ENCODE data around the gene PSG2.
"Not testable (repeated sequence)": the region's sequence is repeated elsewhere in the genome, so short reads cannot be mapped to it uniquely, and the experiment has no call there.

The PSG2 gene

GRCh38 chr19:43062418-43062817 lies 20.1 kb downstream of the PSG2 start:
- not testable (repeated sequence) for DNase-seq

- not testable (repeated sequence) for DNase-seq
These were observed 21.2 kb downstream of the PSG2 start for GRCh38 chr19:43061326-43061725.

DNA sequence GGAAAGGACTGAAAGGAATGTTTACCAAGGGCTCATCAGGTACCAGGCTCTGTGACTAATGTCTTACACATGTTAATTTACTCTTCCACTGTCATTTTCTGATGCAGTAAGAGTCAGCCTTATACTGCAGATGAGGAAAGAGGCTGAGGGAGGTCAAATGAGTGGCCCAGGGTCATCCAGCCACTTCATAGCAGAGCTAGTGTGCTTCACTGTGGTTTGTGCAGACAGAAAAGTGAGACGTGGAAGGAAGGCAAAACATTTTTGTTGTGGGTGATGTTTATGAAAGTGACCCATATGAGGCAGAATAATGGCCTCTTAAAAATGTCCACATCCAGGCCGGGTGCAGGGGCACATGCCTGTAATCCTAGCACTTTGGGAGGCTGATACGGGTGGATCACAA lies 22.2 kb downstream of the PSG2 start:
- DNase-seq = not testable (repeated sequence)

- DNase-seq = not testable (repeated sequence)
These were observed 23.0 kb downstream of the PSG2 start for GRCh38 chr19:43059482-43059881.

DNA sequence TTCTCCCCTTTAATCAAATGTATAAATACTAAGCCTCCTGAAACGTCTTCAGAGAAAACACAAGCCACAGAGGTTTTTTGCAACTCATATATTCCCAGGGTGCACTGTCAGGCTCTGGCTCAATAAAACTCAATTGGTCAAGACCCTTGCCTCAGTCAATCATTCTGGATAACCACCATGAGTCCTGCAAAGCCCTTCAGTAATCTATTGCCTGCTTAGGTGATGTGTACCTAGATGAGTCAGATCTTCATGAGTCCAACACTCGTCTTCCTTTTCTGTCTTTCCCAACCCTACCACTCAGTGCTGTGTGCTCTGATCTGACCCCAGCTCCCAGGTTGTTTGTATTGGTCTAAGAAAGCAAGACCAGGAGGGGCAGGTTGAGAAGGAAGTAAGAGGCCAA lies 24.1 kb downstream of the PSG2 start:
- not testable (repeated sequence) for DNase-seq

GRCh38 chr19:43047966-43048365 lies 34.5 kb downstream of the PSG2 start:
- DNase-seq = not testable (repeated sequence)

GRCh38 chr19:43046578-43046977 lies 35.9 kb downstream of the PSG2 start:
- DNase-seq = not testable (repeated sequence)

- not testable (repeated sequence) for DNase-seq
These were observed 38.9 kb downstream of the PSG2 start for GRCh38 chr19:43043492-43044180.

- not testable (repeated sequence) for DNase-seq
These were observed 50.9 kb downstream of the PSG2 start for GRCh38 chr19:43031645-43032044.

DNA sequence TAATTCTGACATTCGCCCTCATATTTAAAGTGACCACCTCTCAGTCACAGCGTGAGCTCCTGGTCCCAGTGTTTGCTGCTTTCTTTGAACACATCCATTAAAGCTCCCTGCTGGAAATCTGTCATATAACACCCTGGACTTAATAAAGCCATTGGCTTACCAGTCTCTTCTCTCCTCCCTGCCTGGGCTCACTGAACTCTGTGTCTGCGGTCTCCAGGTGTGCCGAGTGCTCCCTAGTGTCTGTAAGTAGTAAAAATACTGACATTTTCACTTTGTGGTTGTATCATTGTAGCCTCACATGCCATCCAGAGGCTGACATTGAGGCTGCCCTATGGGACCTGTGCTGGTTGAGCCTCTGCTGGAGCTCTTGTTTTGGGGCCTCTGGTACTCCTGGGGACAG lies 53.6 kb downstream of the PSG2 start:
- no peak for DNase-seq

DNA sequence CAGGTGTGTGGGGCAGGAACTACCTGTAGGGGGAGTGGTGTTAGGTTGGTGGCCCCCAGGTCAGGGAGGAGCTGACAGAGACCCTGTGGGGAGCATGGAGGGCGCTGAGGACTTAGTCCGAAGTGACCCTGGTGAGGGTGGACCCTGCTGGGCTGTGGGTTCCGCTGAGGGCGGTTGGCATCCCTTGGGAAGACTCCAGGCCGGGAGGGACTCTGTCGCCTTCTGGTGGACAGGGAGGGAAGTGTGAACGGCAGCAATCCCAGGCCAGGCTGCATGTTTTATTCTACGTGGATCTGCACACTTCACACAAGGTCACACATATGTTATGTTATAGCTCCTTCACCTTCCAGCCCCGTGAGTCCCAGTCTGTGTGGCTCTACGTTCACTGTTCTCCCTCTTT lies 54.5 kb downstream of the PSG2 start:
- DNase-seq = not testable (repeated sequence)

DNA sequence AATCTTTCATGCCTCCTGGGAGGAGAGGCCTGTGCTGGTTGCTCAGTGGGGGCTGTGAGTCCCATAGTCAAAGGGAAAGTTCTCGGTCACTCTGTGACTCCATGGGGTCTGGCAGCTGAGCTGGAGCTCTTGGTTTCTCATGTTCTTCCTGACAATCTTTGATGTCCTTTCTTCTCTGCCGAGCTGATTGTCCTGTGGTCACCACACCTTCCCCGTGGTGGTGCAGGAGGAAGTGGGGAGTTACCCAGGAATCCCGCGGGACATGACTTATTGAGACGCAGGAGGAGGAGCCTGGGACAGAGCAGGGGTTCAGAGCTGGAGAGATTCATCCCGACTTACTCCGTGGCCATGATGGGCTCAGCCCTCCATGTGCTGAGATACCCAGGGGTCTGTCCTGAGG lies 55.4 kb downstream of the PSG2 start:
- DNase-seq = not testable (repeated sequence)

- not testable (repeated sequence) for DNase-seq
These were observed 56.1 kb downstream of the PSG2 start, which contains the start of gene PSG11 for GRCh38 chr19:43026369-43026768. Gene PSG11, minus strand, starts transcription at chr19:43026469. Its CDS starts 97 bp downstream, at chr19:43026372.

- DNase-seq = not testable (repeated sequence)
These were observed 60.4 kb downstream of the PSG2 start for GRCh38 chr19:43022098-43022497.

- DNase-seq = not testable (repeated sequence)
These were observed 60.9 kb downstream of the PSG2 start for GRCh38 chr19:43021629-43022028.

DNA sequence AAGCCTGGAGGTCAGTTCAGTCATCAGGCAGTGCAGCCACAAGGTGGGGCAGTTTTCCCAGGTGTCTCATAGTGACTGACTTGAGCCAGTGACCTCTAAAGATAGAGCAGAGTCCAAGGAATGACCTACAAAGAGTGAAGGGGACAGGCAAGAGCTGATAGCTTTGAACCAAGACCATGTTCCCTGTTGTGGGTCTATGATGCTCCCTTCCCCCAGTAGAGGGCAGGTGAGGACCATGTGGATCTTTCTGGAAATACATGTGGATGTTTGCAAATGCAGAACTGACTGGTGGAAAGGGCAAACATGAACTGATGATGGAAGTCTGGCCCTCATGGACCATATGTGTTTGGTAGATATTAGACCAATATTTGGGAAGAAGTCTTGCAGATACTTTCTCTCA lies 62.9 kb downstream of the PSG2 start:
- not testable (repeated sequence) for DNase-seq
